H1 (cell line): Measurements from ENCODE around the gene DIP2C. TPM values are rescaled to one million over a fixed set of nuclear protein-coding genes. Genes with fewer than 3 reads are reported as not detected.

Experiments used
- CTCF ChIA-PET: fragments of 300-600 bp; sonication (Branson Sonifier 250); formaldehyde crosslinking; loops from one replicate; lab custom pipeline; 2021; ENCODE audit not compliant: partially characterized antibody; lab: Charles Lee
- POLR2A ChIA-PET: fragments of 300-600 bp; sonication (Branson Sonifier 250); formaldehyde crosslinking; loops from one replicate; lab custom pipeline; 2021; ENCODE audit warnings: inconsistent platforms; ENCODE audit not compliant: partially characterized antibody; lab: Charles Lee
- DNase-seq, 2 experiments: peaks; one replicate each; pipeline versions ENCODE4 v3.0.0 to v3.0.0-alpha.2; 2010 to 2022; ENCODE audit warnings: low spot score in 2 of 2, low read depth in 1 of 2, mixed read lengths in 1 of 2
- FAIRE-seq: peaks from 2 replicates; lab custom pipeline; 2011; peaks lifted over from hg19 to GRCh38; lab: Jason Lieb, UNC
- H2AFZ ChIP-seq: 2 replicates; pipeline ENCODE4 v1.8.1; 2012; ENCODE audit warnings: low read length, inconsistent platforms
- H2AK5ac ChIP-seq: 2 replicates; pipeline ENCODE4 v1.6.1; 2013; ENCODE audit warnings: low read depth, low read length
- H2BK120ac ChIP-seq: replicated peaks from 2 replicates; pipeline ENCODE3; 2013; ENCODE audit warnings: low read depth, low read length, inconsistent platforms
- H2BK12ac ChIP-seq: 2 replicates; pipeline ENCODE4 v1.6.1; 2013; ENCODE audit warnings: low read depth, low read length
- H2BK15ac ChIP-seq: 2 replicates; pipeline ENCODE4 v1.6.1; 2013; ENCODE audit warnings: low read length
- H2BK20ac ChIP-seq: 2 replicates; pipeline ENCODE4 v1.6.1; 2013; ENCODE audit warnings: low read length
- H2BK5ac ChIP-seq: 2 replicates; pipeline ENCODE4 v1.6.1; 2013; ENCODE audit warnings: low read depth, low read length
- H3K14ac ChIP-seq: 2 replicates; pipeline ENCODE4 v1.6.1; 2013; ENCODE audit warnings: inconsistent platforms; ENCODE audit not compliant: insufficient read length
- H3K18ac ChIP-seq: 2 replicates; pipeline ENCODE4 v1.6.1; 2013; ENCODE audit warnings: low read length; ENCODE audit errors: extremely low read depth
- H3K23ac ChIP-seq: 2 replicates; pipeline ENCODE4 v1.6.1; 2013; ENCODE audit warnings: inconsistent platforms; ENCODE audit not compliant: insufficient read length
- H3K23me2 ChIP-seq: 2 replicates; pipeline ENCODE4 v1.6.1; 2013; ENCODE audit warnings: low read depth, low read length
- H3K27ac ChIP-seq: 2 replicates; pipeline ENCODE4 v1.6.1; 2011; ENCODE audit warnings: low read depth, low read length, inconsistent platforms
- H3K27me3 ChIP-seq, 4 experiments: replicated peaks in 1 of 4; 1 replicate in 1 of 4; 2 replicates in 3 of 4; pipeline versions ENCODE4 v1.6.1 to v1.8.1; 2011 to 2013; ENCODE audit warnings: low read length in 3 of 4, mild to moderate bottlenecking in 3 of 4, inconsistent platforms in 2 of 4, mixed read lengths in 2 of 4, moderate library complexity in 1 of 4; ENCODE audit not compliant: control insufficient read depth in 3 of 4, insufficient read depth in 3 of 4; ENCODE audit errors: extremely low read depth in 1 of 4
- H3K36me3 ChIP-seq, 4 experiments: 2 replicates each; pipeline versions ENCODE4 v1.6.1 to v1.8.1; 2011 to 2013; ENCODE audit warnings: mild to moderate bottlenecking in 4 of 4, low read length in 3 of 4, moderate library complexity in 2 of 4, control low read depth in 1 of 4, inconsistent platforms in 1 of 4; ENCODE audit not compliant: insufficient read depth in 4 of 4, control insufficient read depth in 2 of 4
- H3K4ac ChIP-seq: replicated peaks from 2 replicates; pipeline ENCODE3; 2013; ENCODE audit warnings: low read length, low read depth, mixed read lengths, inconsistent platforms; ENCODE audit not compliant: insufficient read length
- H3K4me1 ChIP-seq, 4 experiments: replicated peaks in 1 of 4; 1 replicate in 1 of 4; 2 replicates in 3 of 4; pipeline versions ENCODE4 v1.6.1 to v1.8.1; 2011 to 2013; ENCODE audit warnings: low read length in 3 of 4, inconsistent platforms in 2 of 4, mixed read lengths in 1 of 4; ENCODE audit not compliant: insufficient read depth in 4 of 4, control insufficient read depth in 3 of 4
- H3K4me2 ChIP-seq, 2 experiments: 2 replicates each; pipeline versions ENCODE4 v1.6.1 to v1.8.1; 2011 to 2013; ENCODE audit warnings: low read depth in 2 of 2, low read length in 2 of 2, control low read depth in 1 of 2, inconsistent platforms in 1 of 2, mild to moderate bottlenecking in 1 of 2; ENCODE audit not compliant: insufficient read depth in 1 of 2
- H3K4me3 ChIP-seq, 4 experiments: fragments of 200-600, 300-600 bp in 1 of 4; sonication (generic), shearing (Covaris generic), sonication (Bioruptor Twin) in 1 of 4; 2 replicates each; pipeline versions ENCODE4 v1.5.1 to v1.8.1; 2011 to 2016; ENCODE audit warnings: low read length in 4 of 4, low read depth in 3 of 4, control low read depth in 2 of 4, inconsistent platforms in 2 of 4, mild to moderate bottlenecking in 2 of 4, mixed read lengths in 1 of 4, moderate library complexity in 1 of 4; ENCODE audit not compliant: insufficient read depth in 2 of 4; ENCODE audit errors: extremely low read depth in 1 of 4
- H3K56ac ChIP-seq: replicated peaks from 2 replicates; pipeline ENCODE3; 2013; ENCODE audit warnings: low read depth, mild to moderate bottlenecking, mixed read lengths, low read length, inconsistent platforms; ENCODE audit not compliant: insufficient read length
- H3K79me1 ChIP-seq: 2 replicates; pipeline ENCODE4 v1.6.1; 2013; ENCODE audit warnings: low read depth, low read length, control low read depth
- H3K79me2 ChIP-seq, 2 experiments: 2 replicates each; pipeline versions ENCODE4 v1.6.1 to v1.8.1; 2012 to 2013; ENCODE audit warnings: low read length in 2 of 2, mild to moderate bottlenecking in 2 of 2, inconsistent platforms in 1 of 2; ENCODE audit not compliant: insufficient read depth in 2 of 2, control insufficient read depth in 1 of 2
- H3K9ac ChIP-seq, 4 experiments: replicated peaks in 1 of 4; 1 replicate in 1 of 4; 2 replicates in 3 of 4; pipeline versions ENCODE4 v1.6.1 to v1.8.1; 2011 to 2013; ENCODE audit warnings: low read depth in 3 of 4, low read length in 3 of 4, control low read depth in 2 of 4, mild to moderate bottlenecking in 2 of 4, moderate library complexity in 2 of 4, inconsistent platforms in 1 of 4; ENCODE audit errors: extremely low read depth in 1 of 4
- H3K9me3 ChIP-seq, 2 experiments: 2 replicates each; pipeline versions ENCODE4 v1.6.1 to v1.8.1; 2012 to 2013; ENCODE audit warnings: mild to moderate bottlenecking in 2 of 2, moderate library complexity in 2 of 2, control low read depth in 1 of 2, inconsistent platforms in 1 of 2, low read depth in 1 of 2, low read length in 1 of 2, mixed read lengths in 1 of 2; ENCODE audit not compliant: insufficient read depth in 2 of 2
- H4K20me1 ChIP-seq, 2 experiments: replicated peaks in 1 of 2; 2 replicates each; pipeline versions ENCODE3 to v1.8.1; 2011 to 2013; ENCODE audit warnings: inconsistent platforms in 2 of 2, low read length in 2 of 2, mild to moderate bottlenecking in 1 of 2; ENCODE audit not compliant: insufficient read depth in 2 of 2, control insufficient read depth in 1 of 2
- H4K5ac ChIP-seq: 2 replicates; pipeline ENCODE4 v1.6.1; 2013; ENCODE audit warnings: low read length, low read depth, mixed read lengths, inconsistent platforms; ENCODE audit not compliant: insufficient read length
- H4K8ac ChIP-seq: 2 replicates; pipeline ENCODE4 v1.8.0; 2013; ENCODE audit warnings: mild to moderate bottlenecking, moderate library complexity, low read length, inconsistent platforms; ENCODE audit not compliant: insufficient read depth; ENCODE audit errors: extremely low read depth
- H4K91ac ChIP-seq: replicated peaks from 2 replicates; pipeline ENCODE3; 2013; ENCODE audit warnings: low read length, mixed read lengths, inconsistent platforms; ENCODE audit not compliant: insufficient read length
- CBX8 ChIP-seq: fragments of 300-800, 300-1000 bp; sonication (generic); IDR thresholded peaks from 2 replicates; pipeline ENCODE4 v1.7.1; 2016; ENCODE audit warnings: low read depth, low read length, borderline replicate concordance
- CHD2 ChIP-seq: IDR thresholded peaks from 2 replicates; pipeline ENCODE4 v1.6.1; 2012; ENCODE audit warnings: low read length, improper control_type of control experiment
- E2F6 ChIP-seq: IDR thresholded peaks from 2 replicates; pipeline ENCODE4 v1.6.1; 2012; ENCODE audit warnings: inconsistent platforms
- EGR1 ChIP-seq: IDR thresholded peaks from 2 replicates; pipeline ENCODE4 v1.6.1; 2011; ENCODE audit warnings: low read depth, low read length, borderline replicate concordance
- GTF2F1 ChIP-seq: IDR thresholded peaks from 2 replicates; pipeline ENCODE4 v1.6.1; 2012; ENCODE audit warnings: low read depth, low read length, improper control_type of control experiment, borderline replicate concordance
- KDM1A ChIP-seq: fragments of 200-600, 300-600 bp; sonication (generic); IDR thresholded peaks from 2 replicates; pipeline ENCODE4 v1.7.1; 2016; ENCODE audit warnings: mild to moderate bottlenecking, low read length, borderline replicate concordance
- RBBP5 ChIP-seq: IDR thresholded peaks from 2 replicates; pipeline ENCODE4 v1.7.1; 2012; ENCODE audit warnings: low read depth, mild to moderate bottlenecking, inconsistent platforms, low read length, moderate library complexity, borderline replicate concordance
- SP1 ChIP-seq: IDR thresholded peaks from 2 replicates; pipeline ENCODE4 v1.6.1; 2011; ENCODE audit warnings: low read depth, low read length
- SUZ12 ChIP-seq: fragments of 200-600 bp; sonication (generic); IDR thresholded peaks from 2 replicates; pipeline ENCODE4 v1.6.1; 2012; ENCODE audit warnings: mild to moderate bottlenecking, inconsistent platforms, low read length, moderate library complexity, mixed read lengths
- TAF1 ChIP-seq: IDR thresholded peaks from 2 replicates; pipeline ENCODE4 v1.6.1; 2011; ENCODE audit warnings: mild to moderate bottlenecking, low read depth, low read length
- TAF7 ChIP-seq: optimal IDR thresholded peaks from 2 replicates; pipeline ENCODE3; 2011; ENCODE audit warnings: low read depth, mild to moderate bottlenecking, inconsistent platforms, low read length, moderate library complexity, borderline replicate concordance
- TCF12 ChIP-seq: IDR thresholded peaks from 2 replicates; pipeline ENCODE4 v1.6.1; 2011; ENCODE audit warnings: low read depth, mild to moderate bottlenecking, low read length
- WGBS, 2 experiments: shearing (Covaris generic) in 1 of 2; methylation state at CpG; one replicate each; pipeline versions ENCODE4 v1.1.6 to v1.1.7; 2013 to 2015; ENCODE audit warnings: low lambda C conversion rate in 2 of 2, mixed read lengths in 2 of 2, inconsistent platforms in 1 of 2, low coverage in 1 of 2, missing lambda C conversion rate in 1 of 2; ENCODE audit not compliant: insufficient replicate concordance in 2 of 2, insufficient coverage in 1 of 2, insufficient read length in 1 of 2; ENCODE audit errors: extremely low coverage in 1 of 2, missing lambda C conversion rate in 1 of 2; 5-methylcytosine and 5-hydroxymethylcytosine counted together
- polyA plus RNA-seq, 7 experiments: library from polyadenylated mRNA; depleted of rRNA in 3 of 7; stranded (reverse) in 5 of 7; unstranded in 2 of 7; fragments of >200 nt in 5 of 7; fragments of 200-250 nt in 2 of 7; gene quantifications; 1 replicate in 5 of 7; 2 replicates in 1 of 7; 4 replicates in 1 of 7; pipeline versions ENCODE4 v1.2.1 to v1.2.3, GENCODE V29; 2011 to 2013; ENCODE audit warnings: missing spikeins in 2 of 7, mixed read lengths in 2 of 7
- total RNA-seq: library from RNA; stranded (reverse); fragmentation: NEBNext Ultra II Directional; extraction: Animal tissue kit (Norgen Biotek cat#: 25700); gene quantifications from 2 replicates; pipeline ENCODE4 v1.2.1, GENCODE V29; 2021

DIP2C gene
- total and polyA plus RNA-seq, 2 of the 8 experiments (the other 6 are each of a cell fraction or from before 2014, with no cell fraction given) = 3.8 to 9.3 TPM

DNA sequence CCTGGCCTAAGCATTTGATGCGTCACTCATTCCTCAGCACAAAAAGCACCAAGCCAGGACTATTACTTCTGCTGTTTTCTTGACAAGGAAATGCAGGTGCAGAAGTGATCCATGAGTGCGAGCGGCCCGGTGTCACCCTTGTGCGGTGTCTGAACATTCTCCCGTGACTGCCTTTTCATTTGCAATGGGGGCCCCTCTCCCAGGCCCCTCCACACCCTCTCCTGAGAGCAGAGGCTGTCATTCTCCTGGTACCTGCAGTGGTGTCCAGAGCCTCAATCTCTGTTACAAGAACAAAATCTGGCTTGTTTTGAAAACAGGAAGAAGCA is 213.1 kb downstream of the DIP2C start:
- H2BK120ac ChIP-seq = no peak overlapping the region
- H4K8ac ChIP-seq = no peak overlapping the region
- no peak overlapping the region for H3K23ac ChIP-seq
- no peaks in the 10 kb centered on the region for H3K23me2 ChIP-seq
- ChIA-PET POLR2A (no interaction called here), CTCF (interaction anchor here (1.0 kb wide), 1 partner anchor 49 kb away, joined by 3 read pairs; no protein-coding TSS in a partner anchor)
- no peaks in the 10 kb centered on the region for H3K36me3 ChIP-seq
- no peak overlapping the region for H3K14ac ChIP-seq
- FAIRE-seq (no peak), DNase-seq (no peak)
- H4K20me1 ChIP-seq = peaks cover 0 to 4% of the 10 kb centered on the region in 2 experiments
- H3K27ac ChIP-seq = no peak overlapping the region
- no peak overlapping the region for H3K18ac ChIP-seq
- WGBS, 2 experiments = 85% methylated on average over 6 of the region's 6 CpGs; no CpG with 5 or more reads in 1 of the 2 experiments
- no peak overlapping the region for H3K4me3 ChIP-seq
- H3K79me1 ChIP-seq = no peaks in the 10 kb centered on the region
- H2BK20ac ChIP-seq = no peak overlapping the region
- H2AFZ ChIP-seq = no peak overlapping the region
- H3K9ac ChIP-seq = no peak overlapping the region
- H4K5ac ChIP-seq = no peak overlapping the region
- H3K4me2 ChIP-seq = no peak overlapping the region
- H3K9me3 ChIP-seq = no peaks in the 10 kb centered on the region
- no peak overlapping the region for H2BK15ac ChIP-seq
- H3K56ac ChIP-seq = no peak overlapping the region
- no peaks in the 10 kb centered on the region for H3K27me3 ChIP-seq
- no peak overlapping the region for H2BK5ac ChIP-seq
- H4K91ac ChIP-seq = no peak overlapping the region
- no peak overlapping the region for H3K4ac ChIP-seq
- no peak overlapping the region for H2AK5ac ChIP-seq
- no peaks in the 10 kb centered on the region for H3K79me2 ChIP-seq
- no peaks in the 10 kb centered on the region; a peak in 1 of 7 replicates for H3K4me1 ChIP-seq
- no peak overlapping the region for H2BK12ac ChIP-seq
- no peak for TF ChIP-seq KDM1A
- TF ChIP-seq E2F6 = no peak
- no peak for TF ChIP-seq RBBP5
- TF ChIP-seq TAF1 = no peak
- no peak for TF ChIP-seq EGR1
- TF ChIP-seq TAF7 = no peak
- no peak for TF ChIP-seq SUZ12
- no peak for TF ChIP-seq SP1
- TF ChIP-seq CBX8 = no peak
- no peak for TF ChIP-seq TCF12
- TF ChIP-seq CHD2 = no peak
- TF ChIP-seq GTF2F1 = no peak
